Stomach (tissue), 4 donors: Measurements from ENCODE around the gene STAT5B.

Experiments used
- POLR2A ChIP-seq, 4 donors: fragments of 450-650 bp; IDR thresholded peaks; one replicate each; pipeline ENCODE4 v1.6.1; 2016; ENCODE audit warnings: antibody characterized with exemption in 4 of 4, control low read depth in 2 of 4, mild to moderate bottlenecking in 1 of 4, moderate library complexity in 1 of 4
- POLR2AphosphoS5 ChIP-seq, 3 donors: sonication (generic); formaldehyde crosslinking; IDR thresholded peaks; one replicate each; pipeline ENCODE4 v1.6.1; 2016; ENCODE audit warnings: antibody characterized with exemption in 3 of 3
- TF ChIP-seq, protein P1 (sequence below), 7 experiments: fragments of 450-650 bp in 4 of 7; fragments of 200-600 bp in 3 of 7; sonication (generic) in 3 of 7; IDR thresholded peaks; one replicate each; pipeline ENCODE4 v1.5.1; 2016 to 2019; ENCODE audit warnings: antibody characterized with exemption in 7 of 7, control low read depth in 2 of 7, mild to moderate bottlenecking in 1 of 7

GRCh38 chr17:42178817-42179216 lies 97.4 kb downstream of the STAT5B start:
- TF ChIP-seq, protein P1, sequence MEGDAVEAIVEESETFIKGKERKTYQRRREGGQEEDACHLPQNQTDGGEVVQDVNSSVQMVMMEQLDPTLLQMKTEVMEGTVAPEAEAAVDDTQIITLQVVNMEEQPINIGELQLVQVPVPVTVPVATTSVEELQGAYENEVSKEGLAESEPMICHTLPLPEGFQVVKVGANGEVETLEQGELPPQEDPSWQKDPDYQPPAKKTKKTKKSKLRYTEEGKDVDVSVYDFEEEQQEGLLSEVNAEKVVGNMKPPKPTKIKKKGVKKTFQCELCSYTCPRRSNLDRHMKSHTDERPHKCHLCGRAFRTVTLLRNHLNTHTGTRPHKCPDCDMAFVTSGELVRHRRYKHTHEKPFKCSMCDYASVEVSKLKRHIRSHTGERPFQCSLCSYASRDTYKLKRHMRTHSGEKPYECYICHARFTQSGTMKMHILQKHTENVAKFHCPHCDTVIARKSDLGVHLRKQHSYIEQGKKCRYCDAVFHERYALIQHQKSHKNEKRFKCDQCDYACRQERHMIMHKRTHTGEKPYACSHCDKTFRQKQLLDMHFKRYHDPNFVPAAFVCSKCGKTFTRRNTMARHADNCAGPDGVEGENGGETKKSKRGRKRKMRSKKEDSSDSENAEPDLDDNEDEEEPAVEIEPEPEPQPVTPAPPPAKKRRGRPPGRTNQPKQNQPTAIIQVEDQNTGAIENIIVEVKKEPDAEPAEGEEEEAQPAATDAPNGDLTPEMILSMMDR (IDR thresholded peaks at IDR 0.05): no peak
- TF ChIP-seq POLR2A (IDR thresholded peaks at IDR 0.05) (no peak), POLR2AphosphoS5 (IDR thresholded peaks at IDR 0.05) (no peak)
